ENCODE measurements around the gene RRBP1. TPM values are rescaled to one million over a fixed set of nuclear protein-coding genes. Genes with fewer than 3 reads are reported as not detected.
A peak's percentile ranks its signal among the peaks of the same experiment; 100 is the strongest.

Gene RRBP1
- total and polyA plus RNA-seq, 9 donors = 29.2 to 159 (median 83.8) TPM

DNA sequence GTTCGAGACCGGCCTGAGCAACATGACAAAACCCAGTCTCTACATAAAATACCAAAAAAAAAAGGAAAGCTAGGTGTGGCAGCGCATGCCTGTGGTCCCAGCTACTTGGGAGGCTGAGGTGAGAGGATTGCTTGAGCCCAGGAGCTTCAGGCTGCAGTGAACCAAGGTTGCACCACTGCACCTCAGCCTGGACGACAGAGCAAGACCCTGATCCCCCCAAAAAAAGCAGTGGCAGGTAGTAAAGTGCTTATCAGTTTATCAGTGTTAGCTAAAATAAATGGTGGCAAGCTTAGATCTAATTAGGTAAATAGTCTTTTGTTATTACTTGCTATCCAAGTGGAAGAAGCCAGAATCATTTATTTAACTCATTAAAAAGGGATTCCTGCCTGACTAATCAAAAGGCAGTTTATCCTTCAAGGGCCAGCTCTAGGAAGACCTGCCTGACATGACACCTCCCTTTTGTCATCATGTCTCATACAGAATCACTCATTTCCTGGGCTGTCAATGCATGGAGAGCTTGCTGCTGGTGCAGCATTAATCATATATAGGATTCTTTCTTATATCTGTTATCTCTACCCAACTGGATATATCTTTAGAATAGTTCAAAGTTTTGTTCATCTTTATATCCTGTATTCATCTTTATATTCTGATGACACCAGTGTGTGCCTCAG lies 102.5 kb downstream of the RRBP1 start:
- no peak for DNase-seq
- intact Hi-C loops (cut with DNase I) = no loop called here
- peaks cover 10% of the 10 kb centered on the region for H3K4me1 ChIP-seq (ENCODE audit: insufficient read depth)

DNA sequence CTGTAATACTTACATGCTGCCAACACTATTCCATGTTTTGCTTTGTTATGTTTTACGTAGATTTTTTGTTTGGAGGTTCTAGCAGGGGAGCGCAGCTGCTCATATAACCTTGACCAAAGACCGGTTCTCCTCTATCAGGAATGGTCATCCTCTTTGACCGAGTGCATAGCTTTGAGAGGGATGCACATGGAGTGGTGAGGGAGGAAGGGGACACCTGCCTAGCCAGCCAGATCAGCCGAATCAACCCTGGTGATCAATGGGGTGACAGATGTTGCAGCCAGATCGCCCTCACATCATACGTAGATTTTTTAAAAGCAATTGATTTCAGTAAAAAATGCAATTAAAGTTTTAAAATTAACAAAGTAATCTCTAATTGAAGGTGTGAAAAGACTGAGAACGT lies 105.8 kb downstream of the RRBP1 start:
- WGBS, 3 donors = 14 to 27% (median 22%) methylated on average over 8 of the region's 8 CpGs
- TF ChIP-seq, protein P1, sequence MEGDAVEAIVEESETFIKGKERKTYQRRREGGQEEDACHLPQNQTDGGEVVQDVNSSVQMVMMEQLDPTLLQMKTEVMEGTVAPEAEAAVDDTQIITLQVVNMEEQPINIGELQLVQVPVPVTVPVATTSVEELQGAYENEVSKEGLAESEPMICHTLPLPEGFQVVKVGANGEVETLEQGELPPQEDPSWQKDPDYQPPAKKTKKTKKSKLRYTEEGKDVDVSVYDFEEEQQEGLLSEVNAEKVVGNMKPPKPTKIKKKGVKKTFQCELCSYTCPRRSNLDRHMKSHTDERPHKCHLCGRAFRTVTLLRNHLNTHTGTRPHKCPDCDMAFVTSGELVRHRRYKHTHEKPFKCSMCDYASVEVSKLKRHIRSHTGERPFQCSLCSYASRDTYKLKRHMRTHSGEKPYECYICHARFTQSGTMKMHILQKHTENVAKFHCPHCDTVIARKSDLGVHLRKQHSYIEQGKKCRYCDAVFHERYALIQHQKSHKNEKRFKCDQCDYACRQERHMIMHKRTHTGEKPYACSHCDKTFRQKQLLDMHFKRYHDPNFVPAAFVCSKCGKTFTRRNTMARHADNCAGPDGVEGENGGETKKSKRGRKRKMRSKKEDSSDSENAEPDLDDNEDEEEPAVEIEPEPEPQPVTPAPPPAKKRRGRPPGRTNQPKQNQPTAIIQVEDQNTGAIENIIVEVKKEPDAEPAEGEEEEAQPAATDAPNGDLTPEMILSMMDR (IDR thresholded peaks at IDR 0.05) = no peak
- TF ChIP-seq POLR2A (IDR thresholded peaks at IDR 0.05) (no peak), EP300 (IDR thresholded peaks at IDR 0.05) (no peak)
- H3K27me3 ChIP-seq = no peaks in the 10 kb centered on the region
- DNase-seq = no peak
- intact Hi-C loops (cut with DNase I) = no loop called here
- H3K27ac ChIP-seq = no peak overlapping the region
- H3K4me1 ChIP-seq (ENCODE audit: insufficient read depth) = peaks cover 11% of the 10 kb centered on the region
- no peaks in the 10 kb centered on the region for H3K9me3 ChIP-seq
- no peak overlapping the region for H3K4me3 ChIP-seq
- H3K36me3 ChIP-seq = no peaks in the 10 kb centered on the region

More for the DNA sequence above, 102.5 kb downstream of the RRBP1 start:
- Histone ChIP-seq H3K27me3 (no peaks in the 10 kb centered on the region), H3K9me3 (no peaks in the 10 kb centered on the region), H3K36me3 (no peaks in the 10 kb centered on the region), H3K4me3 (no peak overlapping the region), H3K27ac (no peak overlapping the region)
- 89 to 93% (median 89%) methylated on average over 4 of the region's 4 CpGs for WGBS, 3 donors
- no peak for TF ChIP-seq EP300 (IDR thresholded peaks at IDR 0.05)
- TF ChIP-seq POLR2A (IDR thresholded peaks at IDR 0.05) = no peak
- TF ChIP-seq, protein P1 (IDR thresholded peaks at IDR 0.05) = no peak

DNA sequence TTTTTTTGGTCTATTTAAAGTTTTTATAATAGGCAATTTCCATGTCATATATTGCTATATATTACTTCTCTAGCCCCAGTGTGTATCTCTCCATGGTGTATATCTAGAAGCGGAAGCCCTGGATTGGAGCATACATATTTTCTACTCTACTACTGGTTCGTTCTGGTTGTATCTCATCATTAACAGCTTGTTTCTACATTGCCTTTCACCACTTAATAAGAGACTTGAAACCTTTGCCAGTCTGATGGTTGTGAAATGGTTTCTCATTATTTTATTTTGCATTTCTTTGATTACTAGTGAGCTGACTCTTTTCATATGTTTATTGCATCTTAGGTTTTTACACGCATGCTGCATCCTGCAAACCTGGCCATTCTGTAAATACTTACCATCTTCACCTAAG lies 108.6 kb downstream of the RRBP1 start:
- Histone ChIP-seq H3K4me3 (no peak overlapping the region), H3K36me3 (no peaks in the 10 kb centered on the region), H3K4me1 (ENCODE audit: insufficient read depth) (peaks cover 9% of the 10 kb centered on the region), H3K27ac (no peak overlapping the region), H3K27me3 (no peaks in the 10 kb centered on the region), H3K9me3 (no peaks in the 10 kb centered on the region)
- DNase-seq = no peak
- WGBS, 3 donors = 55 to 67% (median 59%) methylated on average over 3 of the region's 3 CpGs
- intact Hi-C loops (cut with DNase I) = loop anchor here in 2 of 4 donors (5.0 kb wide), 1 partner anchor 39 kb away; no protein-coding TSS in a partner anchor
- TF ChIP-seq EP300 (IDR thresholded peaks at IDR 0.05) (no peak), POLR2A (IDR thresholded peaks at IDR 0.05) (no peak)
- TF ChIP-seq, protein P1 (IDR thresholded peaks at IDR 0.05) = no peak

DNA sequence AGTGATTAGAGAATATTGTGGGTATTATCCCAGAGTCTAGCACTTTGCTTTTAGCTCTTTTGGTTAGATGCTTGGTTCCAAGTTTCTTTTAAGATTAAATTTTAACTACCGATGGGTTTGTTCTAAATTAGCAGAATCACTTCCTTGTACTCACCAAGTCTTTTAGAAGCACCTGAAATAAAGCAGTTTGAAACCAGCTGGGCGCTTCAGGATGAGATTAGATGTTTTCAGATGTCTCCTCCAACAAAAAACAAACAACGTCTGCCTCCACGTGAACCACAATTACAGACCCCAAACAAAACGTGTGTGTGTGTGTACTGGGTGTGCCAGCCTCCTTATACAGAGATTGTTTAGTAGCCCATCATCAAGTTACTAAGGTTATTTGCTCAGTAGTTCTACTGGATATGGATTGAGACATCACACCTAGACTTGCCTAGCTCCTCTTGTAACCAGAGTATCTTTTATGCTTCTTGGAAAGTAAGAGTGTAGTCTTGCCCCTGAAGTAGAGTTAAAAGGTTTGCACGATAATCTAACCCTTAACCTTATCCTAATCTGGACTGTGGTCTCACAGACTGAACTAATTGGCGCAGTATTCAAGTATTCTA lies 109.9 kb downstream of the RRBP1 start:
- TF ChIP-seq EP300 (IDR thresholded peaks at IDR 0.05) = no peak
- no peak for TF ChIP-seq POLR2A (IDR thresholded peaks at IDR 0.05)
- TF ChIP-seq, protein P1 (IDR thresholded peaks at IDR 0.05) = no peak
- Histone ChIP-seq H3K4me1 (ENCODE audit: insufficient read depth) (peaks cover 10% of the 10 kb centered on the region), H3K36me3 (no peaks in the 10 kb centered on the region), H3K27me3 (no peaks in the 10 kb centered on the region), H3K9me3 (no peaks in the 10 kb centered on the region), H3K27ac (no peak overlapping the region), H3K4me3 (peak overlapping the region; percentile 89)
- WGBS, 3 donors = 17 to 21% (median 20%) methylated on average over 7 of the region's 7 CpGs
- DNase-seq = no peak
- intact Hi-C loops (cut with DNase I) = loop anchor here in 2 of 4 donors (5.0 kb wide), 1 partner anchor 40 kb away; no protein-coding TSS in a partner anchor
